SU-DHL-6 (cell line): ENCODE results near the gene TLN1.

Experiments used
- H2AFZ ChIP-seq: fragments of 200-600 bp; sonication (generic); 2 replicates; pipeline ENCODE4 v1.6.1; 2014; ENCODE audit warnings: low read depth, mild to moderate bottlenecking, moderate library complexity, mixed read lengths, antibody characterized with exemption, low read length; ENCODE audit not compliant: severe bottlenecking
- H3F3A ChIP-seq: fragments of 200-600 bp; shearing (Covaris generic); 2 replicates; pipeline ENCODE4 v1.6.0; 2016; ENCODE audit warnings: antibody characterized with exemption, mild to moderate bottlenecking; ENCODE audit not compliant: insufficient read depth
- H3K27ac ChIP-seq: fragments of 200-600 bp; sonication (generic); 2 replicates; pipeline ENCODE4 v1.5.1; 2016; ENCODE audit warnings: low read depth, mild to moderate bottlenecking, low read length, moderate library complexity, mixed read lengths
- H3K27me3 ChIP-seq: fragments of 200-600 bp; sonication (generic), shearing (Covaris generic); 2 replicates; pipeline ENCODE4 v1.6.0; 2014; ENCODE audit warnings: mild to moderate bottlenecking, low read length
- H3K36me3 ChIP-seq: fragments of 200-600 bp; sonication (generic); 2 replicates; pipeline ENCODE4 v1.6.1; 2014; ENCODE audit warnings: mild to moderate bottlenecking, low read length, mixed read lengths
- H3K4me2 ChIP-seq: fragments of 300-600, 200-600 bp; shearing (Covaris generic), sonication (generic); 2 replicates; pipeline ENCODE4 v1.6.0; 2014; ENCODE audit warnings: low read length, low read depth, mild to moderate bottlenecking; ENCODE audit not compliant: poor library complexity, severe bottlenecking
- H3K4me3 ChIP-seq: fragments of 200-600 bp; sonication (generic); 2 replicates; pipeline ENCODE4 v1.5.1; 2014; ENCODE audit warnings: antibody characterized with exemption, low read length, mild to moderate bottlenecking, mixed read lengths; ENCODE audit not compliant: insufficient read depth, poor library complexity, severe bottlenecking
- H3K79me2 ChIP-seq: fragments of 200-600 bp; sonication (generic); 2 replicates; pipeline ENCODE4 v1.6.1; 2014; ENCODE audit warnings: mild to moderate bottlenecking, low read length, moderate library complexity; ENCODE audit not compliant: insufficient read depth
- H3K9ac ChIP-seq: fragments of 200-600 bp; sonication (generic); 2 replicates; pipeline ENCODE4 v1.7.0; 2014; ENCODE audit warnings: mild to moderate bottlenecking, low read length
- H3K9me2 ChIP-seq: fragments of 200-600 bp; sonication (generic); replicated peaks from 2 replicates; pipeline ENCODE4 v1.6.1; 2014; ENCODE audit warnings: low read length; ENCODE audit not compliant: insufficient read depth
- H3K9me3 ChIP-seq: fragments of 200-600 bp; sonication (generic); 2 replicates; pipeline ENCODE4 v1.6.1; 2014; ENCODE audit warnings: low read length, mixed read lengths; ENCODE audit not compliant: insufficient read depth
- H4K20me1 ChIP-seq: fragments of 200-600 bp; sonication (generic); 2 replicates; pipeline ENCODE4 v1.6.1; 2014; ENCODE audit warnings: low read depth, mild to moderate bottlenecking, antibody characterized with exemption, low read length, moderate library complexity, mixed read lengths
- EZH2phosphoT487 ChIP-seq: fragments of 200-600 bp; sonication (generic), shearing (Covaris generic); conservative IDR thresholded peaks from 2 replicates; pipeline ENCODE4 v1.6.1; 2018; ENCODE audit warnings: mild to moderate bottlenecking, antibody characterized with exemption, low read length, moderate library complexity, mixed read lengths
- TF ChIP-seq, protein P1 (sequence below): fragments of 200-600 bp; sonication (generic); IDR thresholded peaks from one replicate; pipeline ENCODE4 v1.5.1; 2017; ENCODE audit warnings: antibody characterized with exemption, mild to moderate bottlenecking, low read length, moderate library complexity; ENCODE audit not compliant: insufficient read depth, poor library complexity, severe bottlenecking

Gene TLN1

DNA sequence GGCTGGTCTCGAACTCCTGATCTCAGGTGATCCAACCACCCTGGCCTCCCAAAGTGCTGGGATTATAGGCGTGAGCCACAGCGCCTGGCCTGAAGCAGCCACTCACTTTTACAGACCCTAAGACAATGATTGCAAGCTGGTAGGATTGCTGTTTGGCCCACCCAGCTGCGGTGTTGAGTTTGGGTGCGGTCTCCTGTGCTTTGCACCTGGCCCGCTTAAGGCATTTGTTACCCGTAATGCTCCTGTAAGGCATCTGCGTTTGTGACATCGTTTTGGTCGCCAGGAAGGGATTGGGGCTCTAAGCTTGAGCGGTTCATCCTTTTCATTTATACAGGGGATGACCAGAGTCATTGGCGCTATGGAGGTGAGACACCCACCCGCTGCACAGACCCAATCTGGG, 56.8 kb downstream of the TLN1 start:
- H3K27me3 ChIP-seq = no peaks in the 10 kb centered on the region
- H3K4me2 ChIP-seq = no peak overlapping the region

DNA sequence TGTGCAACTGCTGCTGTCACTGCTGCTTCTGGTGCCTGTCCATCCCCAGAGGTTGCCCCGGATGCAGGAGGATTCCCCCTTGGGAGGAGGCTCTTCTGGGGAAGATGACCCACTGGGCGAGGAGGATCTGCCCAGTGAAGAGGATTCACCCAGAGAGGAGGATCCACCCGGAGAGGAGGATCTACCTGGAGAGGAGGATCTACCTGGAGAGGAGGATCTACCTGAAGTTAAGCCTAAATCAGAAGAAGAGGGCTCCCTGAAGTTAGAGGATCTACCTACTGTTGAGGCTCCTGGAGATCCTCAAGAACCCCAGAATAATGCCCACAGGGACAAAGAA, 58.0 kb downstream of the TLN1 start:
- H3K9me2 ChIP-seq = no peaks in the 10 kb centered on the region
- no peaks in the 10 kb centered on the region for H3K36me3 ChIP-seq
- H3K9ac ChIP-seq = no peak overlapping the region
- no peaks in the 10 kb centered on the region for H3F3A ChIP-seq
- no peaks in the 10 kb centered on the region for H4K20me1 ChIP-seq
- H3K4me2 ChIP-seq = no peak overlapping the region
- TF ChIP-seq EZH2phosphoT487 = no peak
- TF ChIP-seq, protein P1, sequence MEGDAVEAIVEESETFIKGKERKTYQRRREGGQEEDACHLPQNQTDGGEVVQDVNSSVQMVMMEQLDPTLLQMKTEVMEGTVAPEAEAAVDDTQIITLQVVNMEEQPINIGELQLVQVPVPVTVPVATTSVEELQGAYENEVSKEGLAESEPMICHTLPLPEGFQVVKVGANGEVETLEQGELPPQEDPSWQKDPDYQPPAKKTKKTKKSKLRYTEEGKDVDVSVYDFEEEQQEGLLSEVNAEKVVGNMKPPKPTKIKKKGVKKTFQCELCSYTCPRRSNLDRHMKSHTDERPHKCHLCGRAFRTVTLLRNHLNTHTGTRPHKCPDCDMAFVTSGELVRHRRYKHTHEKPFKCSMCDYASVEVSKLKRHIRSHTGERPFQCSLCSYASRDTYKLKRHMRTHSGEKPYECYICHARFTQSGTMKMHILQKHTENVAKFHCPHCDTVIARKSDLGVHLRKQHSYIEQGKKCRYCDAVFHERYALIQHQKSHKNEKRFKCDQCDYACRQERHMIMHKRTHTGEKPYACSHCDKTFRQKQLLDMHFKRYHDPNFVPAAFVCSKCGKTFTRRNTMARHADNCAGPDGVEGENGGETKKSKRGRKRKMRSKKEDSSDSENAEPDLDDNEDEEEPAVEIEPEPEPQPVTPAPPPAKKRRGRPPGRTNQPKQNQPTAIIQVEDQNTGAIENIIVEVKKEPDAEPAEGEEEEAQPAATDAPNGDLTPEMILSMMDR = no peak
- H3K4me3 ChIP-seq = no peak overlapping the region
- H3K9me3 ChIP-seq = no peaks in the 10 kb centered on the region
- H2AFZ ChIP-seq = no peak overlapping the region
- no peaks in the 10 kb centered on the region for H3K79me2 ChIP-seq
- no peaks in the 10 kb centered on the region for H3K27me3 ChIP-seq
- no peak overlapping the region for H3K27ac ChIP-seq

More for the DNA sequence above, 56.8 kb downstream of the TLN1 start:
- no peaks in the 10 kb centered on the region for H3K36me3 ChIP-seq
- H3K27ac ChIP-seq = no peak overlapping the region
- H3K9me2 ChIP-seq = no peaks in the 10 kb centered on the region
- no peak overlapping the region for H2AFZ ChIP-seq
- H3K79me2 ChIP-seq = no peaks in the 10 kb centered on the region
- H3K4me3 ChIP-seq = no peak overlapping the region
- no peaks in the 10 kb centered on the region for H4K20me1 ChIP-seq
- H3K9me3 ChIP-seq = no peaks in the 10 kb centered on the region
- H3F3A ChIP-seq = no peaks in the 10 kb centered on the region
- TF ChIP-seq, protein P1 = no peak
- TF ChIP-seq EZH2phosphoT487 = no peak
- H3K9ac ChIP-seq = no peak overlapping the region

DNA sequence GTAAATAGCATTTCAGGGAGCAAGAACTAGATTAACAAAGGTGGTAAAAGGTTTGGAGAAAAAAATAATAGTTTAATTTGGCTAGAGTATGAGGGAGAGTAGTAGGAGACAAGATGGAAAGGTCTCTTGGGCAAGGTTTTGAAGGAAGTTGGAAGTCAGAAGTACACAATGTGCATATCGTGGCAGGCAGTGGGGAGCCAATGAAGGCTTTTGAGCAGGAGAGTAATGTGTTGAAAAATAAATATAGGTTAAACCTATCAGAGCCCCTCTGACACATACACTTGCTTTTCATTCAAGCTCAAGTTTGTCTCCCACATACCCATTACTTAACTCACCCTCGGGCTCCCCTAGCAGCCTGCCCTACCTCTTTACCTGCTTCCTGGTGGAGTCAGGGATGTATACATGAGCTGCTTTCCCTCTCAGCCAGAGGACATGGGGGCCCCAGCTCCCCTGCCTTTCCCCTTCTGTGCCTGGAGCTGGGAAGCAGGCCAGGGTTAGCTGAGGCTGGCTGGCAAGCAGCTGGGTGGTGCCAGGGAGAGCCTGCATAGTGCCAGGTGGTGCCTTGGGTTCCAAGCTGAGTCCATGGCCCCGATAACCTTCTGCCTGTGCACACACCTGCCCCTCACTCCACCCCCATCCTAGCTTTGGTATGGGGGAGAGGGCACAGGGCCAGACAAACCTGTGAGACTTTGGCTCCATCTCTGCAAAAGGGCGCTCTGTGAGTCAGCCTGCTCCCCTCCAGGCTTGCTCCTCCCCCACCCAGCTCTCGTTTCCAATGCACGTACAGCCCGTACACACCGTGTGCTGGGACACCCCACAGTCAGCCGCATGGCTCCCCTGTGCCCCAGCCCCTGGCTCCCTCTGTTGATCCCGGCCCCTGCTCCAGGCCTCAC, 58.6 kb downstream of the TLN1 start, which contains the start of gene CA9:
TSS of gene CA9 (plus strand) at position 797 of the 893 bp plus-strand sequence. CDS start at position 829, 32 bp downstream.
- Histone ChIP-seq H3K36me3 (no peaks in the 10 kb centered on the region), H3F3A (no peaks in the 10 kb centered on the region), H3K9me2 (no peaks in the 10 kb centered on the region), H3K27me3 (no peaks in the 10 kb centered on the region), H3K4me2 (no peak within 1 kb of the TSS), H3K79me2 (no peaks in the 10 kb centered on the region), H3K4me3 (no peak within 1 kb of the TSS), H3K27ac (no peak within 1 kb of the TSS), H4K20me1 (no peaks in the 10 kb centered on the region), H3K9me3 (no peaks in the 10 kb centered on the region), H3K9ac (no peak within 1 kb of the TSS), H2AFZ (no peak within 1 kb of the TSS)
- TF ChIP-seq, protein P1 = no peak
- no peak for TF ChIP-seq EZH2phosphoT487
